Activated CD4-positive, alpha-beta T cell treated with anti-CD3 and anti-CD28 coated beads, Interleukin-2, amount 50 U/mL, for 1 hour (primary cell): ENCODE data around the gene ANKDD1A.

Experiments
- DNase-seq: peaks from one replicate; pipeline ENCODE4 v3.0.0-alpha.2; 2020

Gene ANKDD1A

GRCh38 chr15:64911311-64912186 lies at the start of gene ANKDD1A:
TSS of gene ANKDD1A (plus strand) at chr15:64911902. CDS start at chr15:64911931, 29 bp downstream.
- peak; percentile 26 for DNase-seq

- no peak for DNase-seq
Measured at GRCh38 chr15:64861960-64862359, 49.7 kb upstream of the ANKDD1A start.

GRCh38 chr15:64862408-64862807 lies 49.3 kb upstream of the ANKDD1A start:
- no peak for DNase-seq

GRCh38 chr15:64864068-64864467 lies 47.6 kb upstream of the ANKDD1A start:
- DNase-seq: no peak

- no peak for DNase-seq
Measured at GRCh38 chr15:64865126-64865997, 46.3 kb upstream of the ANKDD1A start.

- no peak for DNase-seq
Measured at GRCh38 chr15:64865998-64866520, 45.6 kb upstream of the ANKDD1A start.

GRCh38 chr15:64869501-64869900 lies 42.2 kb upstream of the ANKDD1A start:
- no peak for DNase-seq

- no peak for DNase-seq
Measured at GRCh38 chr15:64870353-64870752, 41.3 kb upstream of the ANKDD1A start.

- DNase-seq: no peak
Measured at GRCh38 chr15:64875641-64876223, 36.0 kb upstream of the ANKDD1A start.

GRCh38 chr15:64877435-64877834 lies 34.3 kb upstream of the ANKDD1A start:
- no peak for DNase-seq

- no peak for DNase-seq
Measured at GRCh38 chr15:64878705-64879104, 33.0 kb upstream of the ANKDD1A start.

- DNase-seq: no peak
Measured at GRCh38 chr15:64883100-64883581, 28.6 kb upstream of the ANKDD1A start.

GRCh38 chr15:64883997-64884511 lies 27.6 kb upstream of the ANKDD1A start:
- peak; percentile 69 for DNase-seq

GRCh38 chr15:64884679-64885078 lies 27.0 kb upstream of the ANKDD1A start:
- no peak for DNase-seq

- no peak for DNase-seq
Measured at GRCh38 chr15:64888336-64888735, 23.4 kb upstream of the ANKDD1A start.

- no peak for DNase-seq
Measured at GRCh38 chr15:64891561-64891960, 20.1 kb upstream of the ANKDD1A start.

- DNase-seq: peak; percentile 13
Measured at GRCh38 chr15:64892847-64893403, 18.8 kb upstream of the ANKDD1A start.

GRCh38 chr15:64893481-64894394 lies 18.0 kb upstream of the ANKDD1A start:
- DNase-seq: peak; percentile 92

- DNase-seq: peak; percentile 83
Measured at GRCh38 chr15:64894395-64895056, 17.2 kb upstream of the ANKDD1A start.

GRCh38 chr15:64895285-64896065 lies 16.2 kb upstream of the ANKDD1A start:
- DNase-seq: peak; percentile 12
